Gastroesophageal sphincter (tissue), 3 donors: ENCODE data around the gene HPS4.

Source experiments
- EP300 ChIP-seq: sonication (generic); formaldehyde crosslinking; IDR thresholded peaks from one replicate; pipeline ENCODE4 v1.6.1; 2017; ENCODE audit warnings: antibody characterized with exemption, mild to moderate bottlenecking
- POLR2A ChIP-seq, 2 donors: fragments of 450-650 bp; IDR thresholded peaks; one replicate each; pipeline ENCODE4 v1.6.1; 2017; ENCODE audit warnings: antibody characterized with exemption in 2 of 2, mild to moderate bottlenecking in 2 of 2, moderate library complexity in 1 of 2
- POLR2AphosphoS5 ChIP-seq: sonication (generic); formaldehyde crosslinking; IDR thresholded peaks from one replicate; pipeline ENCODE4 v1.6.1; 2017; ENCODE audit warnings: antibody characterized with exemption
- TF ChIP-seq, protein P1 (sequence below), 4 experiments: fragments of 200-600 bp in 2 of 4; fragments of 450-650 bp in 2 of 4; sonication (generic) in 1 of 4; IDR thresholded peaks; one replicate each; pipeline ENCODE4 v1.5.1; 2017 to 2019; ENCODE audit warnings: antibody characterized with exemption in 4 of 4, mild to moderate bottlenecking in 2 of 4, moderate library complexity in 2 of 4

GRCh38 chr22:26496456-26496855, 12.9 kb upstream of the HPS4 start:
- TF ChIP-seq POLR2AphosphoS5 (no peak), POLR2A (IDR thresholded peaks at IDR 0.05) (no peak), EP300 (no peak)
- TF ChIP-seq, protein P1, sequence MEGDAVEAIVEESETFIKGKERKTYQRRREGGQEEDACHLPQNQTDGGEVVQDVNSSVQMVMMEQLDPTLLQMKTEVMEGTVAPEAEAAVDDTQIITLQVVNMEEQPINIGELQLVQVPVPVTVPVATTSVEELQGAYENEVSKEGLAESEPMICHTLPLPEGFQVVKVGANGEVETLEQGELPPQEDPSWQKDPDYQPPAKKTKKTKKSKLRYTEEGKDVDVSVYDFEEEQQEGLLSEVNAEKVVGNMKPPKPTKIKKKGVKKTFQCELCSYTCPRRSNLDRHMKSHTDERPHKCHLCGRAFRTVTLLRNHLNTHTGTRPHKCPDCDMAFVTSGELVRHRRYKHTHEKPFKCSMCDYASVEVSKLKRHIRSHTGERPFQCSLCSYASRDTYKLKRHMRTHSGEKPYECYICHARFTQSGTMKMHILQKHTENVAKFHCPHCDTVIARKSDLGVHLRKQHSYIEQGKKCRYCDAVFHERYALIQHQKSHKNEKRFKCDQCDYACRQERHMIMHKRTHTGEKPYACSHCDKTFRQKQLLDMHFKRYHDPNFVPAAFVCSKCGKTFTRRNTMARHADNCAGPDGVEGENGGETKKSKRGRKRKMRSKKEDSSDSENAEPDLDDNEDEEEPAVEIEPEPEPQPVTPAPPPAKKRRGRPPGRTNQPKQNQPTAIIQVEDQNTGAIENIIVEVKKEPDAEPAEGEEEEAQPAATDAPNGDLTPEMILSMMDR (IDR thresholded peaks at IDR 0.05), result no peak
